Mammary epithelial cell (primary cell): ENCODE results near the gene ZNF595.
"Not testable (repeated sequence)": the region's sequence is repeated elsewhere in the genome, so short reads cannot be mapped to it uniquely, and the experiment has no call there.

Source experiments
- EZH2 ChIP-seq: IDR thresholded peaks from 2 replicates; pipeline ENCODE4 v1.6.1; 2012; ENCODE audit warnings: low read length, inconsistent platforms, borderline replicate concordance
- TF ChIP-seq, protein P1 (sequence below), 2 donors: IDR thresholded peaks in 1 of 2; conservative IDR thresholded peaks in 1 of 2; 2 replicates each; pipeline ENCODE4 v1.5.1; 2011 to 2012; ENCODE audit warnings: inconsistent platforms in 2 of 2, low read length in 2 of 2, mild to moderate bottlenecking in 2 of 2, control low read depth in 1 of 2, low read depth in 1 of 2; ENCODE audit not compliant: insufficient read depth in 1 of 2; ENCODE audit errors: extremely low read depth in 1 of 2

GRCh38 chr4:38202-38601, 14.9 kb upstream of the ZNF595 start:
- TF ChIP-seq, protein P1, sequence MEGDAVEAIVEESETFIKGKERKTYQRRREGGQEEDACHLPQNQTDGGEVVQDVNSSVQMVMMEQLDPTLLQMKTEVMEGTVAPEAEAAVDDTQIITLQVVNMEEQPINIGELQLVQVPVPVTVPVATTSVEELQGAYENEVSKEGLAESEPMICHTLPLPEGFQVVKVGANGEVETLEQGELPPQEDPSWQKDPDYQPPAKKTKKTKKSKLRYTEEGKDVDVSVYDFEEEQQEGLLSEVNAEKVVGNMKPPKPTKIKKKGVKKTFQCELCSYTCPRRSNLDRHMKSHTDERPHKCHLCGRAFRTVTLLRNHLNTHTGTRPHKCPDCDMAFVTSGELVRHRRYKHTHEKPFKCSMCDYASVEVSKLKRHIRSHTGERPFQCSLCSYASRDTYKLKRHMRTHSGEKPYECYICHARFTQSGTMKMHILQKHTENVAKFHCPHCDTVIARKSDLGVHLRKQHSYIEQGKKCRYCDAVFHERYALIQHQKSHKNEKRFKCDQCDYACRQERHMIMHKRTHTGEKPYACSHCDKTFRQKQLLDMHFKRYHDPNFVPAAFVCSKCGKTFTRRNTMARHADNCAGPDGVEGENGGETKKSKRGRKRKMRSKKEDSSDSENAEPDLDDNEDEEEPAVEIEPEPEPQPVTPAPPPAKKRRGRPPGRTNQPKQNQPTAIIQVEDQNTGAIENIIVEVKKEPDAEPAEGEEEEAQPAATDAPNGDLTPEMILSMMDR (conservative IDR thresholded peaks at IDR 0.05 in 1 of 2, IDR thresholded peaks at IDR 0.05 in 1 of 2; ENCODE audit: extremely low read depth in 1 of 2, insufficient read depth in 1 of 2, low read depth in 1 of 2, low read length in 2 of 2), result not testable (repeated sequence)
- TF ChIP-seq EZH2, result not testable (repeated sequence)
